ENCODE measurements around the gene DIP2C. TPM values are rescaled to one million over a fixed set of nuclear protein-coding genes. Genes with fewer than 3 reads are reported as not detected.

DIP2C gene
- total RNA-seq, 1 donor = 1.7 TPM

GRCh38 chr10:580778-581177 is 108.7 kb downstream of the DIP2C start:
- Histone ChIP-seq H3K4me3 (ENCODE audit: low read length) (no peak overlapping the region), H3K27me3 (ENCODE audit: insufficient read depth, low read length) (no peaks in the 10 kb centered on the region), H3K9me3 (ENCODE audit: low read depth, low read length) (no peaks in the 10 kb centered on the region), H3K4me1 (ENCODE audit: insufficient read depth, low read length) (no peaks in the 10 kb centered on the region)

- no peaks in the 10 kb centered on the region for H3K9me3 ChIP-seq (ENCODE audit: low read depth, low read length)
- no peaks in the 10 kb centered on the region for H3K27me3 ChIP-seq (ENCODE audit: insufficient read depth, low read length)
- no peak overlapping the region for H3K4me3 ChIP-seq (ENCODE audit: low read length)
- H3K4me1 ChIP-seq (ENCODE audit: insufficient read depth, low read length) = no peaks in the 10 kb centered on the region
Measured at GRCh38 chr10:576130-576465, 113.4 kb downstream of the DIP2C start.

GRCh38 chr10:575402-576129 is 113.9 kb downstream of the DIP2C start:
- no peaks in the 10 kb centered on the region for H3K4me1 ChIP-seq (ENCODE audit: insufficient read depth, low read length)
- H3K9me3 ChIP-seq (ENCODE audit: low read depth, low read length) = no peaks in the 10 kb centered on the region
- H3K27me3 ChIP-seq (ENCODE audit: insufficient read depth, low read length) = no peaks in the 10 kb centered on the region
- no peak overlapping the region for H3K4me3 ChIP-seq (ENCODE audit: low read length)

- H3K27me3 ChIP-seq (ENCODE audit: insufficient read depth, low read length) = no peaks in the 10 kb centered on the region
- no peaks in the 10 kb centered on the region for H3K4me1 ChIP-seq (ENCODE audit: insufficient read depth, low read length)
- H3K4me3 ChIP-seq (ENCODE audit: low read length) = no peak overlapping the region
- no peaks in the 10 kb centered on the region for H3K9me3 ChIP-seq (ENCODE audit: low read depth, low read length)
Measured at GRCh38 chr10:572696-573095, 116.8 kb downstream of the DIP2C start.

GRCh38 chr10:571688-572451 is 117.6 kb downstream of the DIP2C start:
- H3K4me3 ChIP-seq (ENCODE audit: low read length) = no peak overlapping the region
- no peaks in the 10 kb centered on the region for H3K9me3 ChIP-seq (ENCODE audit: low read depth, low read length)
- no peaks in the 10 kb centered on the region for H3K27me3 ChIP-seq (ENCODE audit: insufficient read depth, low read length)
- no peaks in the 10 kb centered on the region for H3K4me1 ChIP-seq (ENCODE audit: insufficient read depth, low read length)

GRCh38 chr10:571166-571565 is 118.3 kb downstream of the DIP2C start:
- Histone ChIP-seq H3K4me1 (ENCODE audit: insufficient read depth, low read length) (no peaks in the 10 kb centered on the region), H3K27me3 (ENCODE audit: insufficient read depth, low read length) (no peaks in the 10 kb centered on the region), H3K4me3 (ENCODE audit: low read length) (no peak overlapping the region), H3K9me3 (ENCODE audit: low read depth, low read length) (no peaks in the 10 kb centered on the region)

GRCh38 chr10:570628-571163 is 118.8 kb downstream of the DIP2C start:
- Histone ChIP-seq H3K4me3 (ENCODE audit: low read length) (no peak overlapping the region), H3K27me3 (ENCODE audit: insufficient read depth, low read length) (no peaks in the 10 kb centered on the region), H3K9me3 (ENCODE audit: low read depth, low read length) (no peaks in the 10 kb centered on the region), H3K4me1 (ENCODE audit: insufficient read depth, low read length) (no peaks in the 10 kb centered on the region)

- H3K27me3 ChIP-seq (ENCODE audit: insufficient read depth, low read length) = no peaks in the 10 kb centered on the region
- H3K9me3 ChIP-seq (ENCODE audit: low read depth, low read length) = no peaks in the 10 kb centered on the region
- no peaks in the 10 kb centered on the region for H3K4me1 ChIP-seq (ENCODE audit: insufficient read depth, low read length)
- no peak overlapping the region for H3K4me3 ChIP-seq (ENCODE audit: low read length)
Measured at GRCh38 chr10:569961-570627, 119.4 kb downstream of the DIP2C start.

- Histone ChIP-seq H3K9me3 (ENCODE audit: low read depth, low read length) (no peaks in the 10 kb centered on the region), H3K27me3 (ENCODE audit: insufficient read depth, low read length) (no peaks in the 10 kb centered on the region), H3K4me3 (ENCODE audit: low read length) (no peak overlapping the region), H3K4me1 (ENCODE audit: insufficient read depth, low read length) (no peaks in the 10 kb centered on the region)
Measured at GRCh38 chr10:568848-569247, 120.6 kb downstream of the DIP2C start.

- H3K4me1 ChIP-seq (ENCODE audit: insufficient read depth, low read length) = no peaks in the 10 kb centered on the region
- H3K4me3 ChIP-seq (ENCODE audit: low read length) = no peak overlapping the region
- no peaks in the 10 kb centered on the region for H3K27me3 ChIP-seq (ENCODE audit: insufficient read depth, low read length)
- no peaks in the 10 kb centered on the region for H3K9me3 ChIP-seq (ENCODE audit: low read depth, low read length)
Measured at GRCh38 chr10:567869-568268, 121.6 kb downstream of the DIP2C start.

GRCh38 chr10:566241-566885 is 123.1 kb downstream of the DIP2C start:
- Histone ChIP-seq H3K4me1 (ENCODE audit: insufficient read depth, low read length) (no peaks in the 10 kb centered on the region), H3K27me3 (ENCODE audit: insufficient read depth, low read length) (no peaks in the 10 kb centered on the region), H3K4me3 (ENCODE audit: low read length) (no peak overlapping the region), H3K9me3 (ENCODE audit: low read depth, low read length) (no peaks in the 10 kb centered on the region)

- Histone ChIP-seq H3K4me3 (ENCODE audit: low read length) (no peak overlapping the region), H3K27me3 (ENCODE audit: insufficient read depth, low read length) (no peaks in the 10 kb centered on the region), H3K9me3 (ENCODE audit: low read depth, low read length) (no peaks in the 10 kb centered on the region), H3K4me1 (ENCODE audit: insufficient read depth, low read length) (no peaks in the 10 kb centered on the region)
Measured at GRCh38 chr10:565676-566075, 123.8 kb downstream of the DIP2C start.

GRCh38 chr10:565146-565545 is 124.3 kb downstream of the DIP2C start:
- H3K27me3 ChIP-seq (ENCODE audit: insufficient read depth, low read length) = no peaks in the 10 kb centered on the region
- no peaks in the 10 kb centered on the region for H3K9me3 ChIP-seq (ENCODE audit: low read depth, low read length)
- H3K4me3 ChIP-seq (ENCODE audit: low read length) = no peak overlapping the region
- no peaks in the 10 kb centered on the region for H3K4me1 ChIP-seq (ENCODE audit: insufficient read depth, low read length)

- no peaks in the 10 kb centered on the region for H3K27me3 ChIP-seq (ENCODE audit: insufficient read depth, low read length)
- H3K4me3 ChIP-seq (ENCODE audit: low read length) = no peak overlapping the region
- no peaks in the 10 kb centered on the region for H3K4me1 ChIP-seq (ENCODE audit: insufficient read depth, low read length)
- no peaks in the 10 kb centered on the region for H3K9me3 ChIP-seq (ENCODE audit: low read depth, low read length)
Measured at GRCh38 chr10:563827-564226, 125.6 kb downstream of the DIP2C start.

GRCh38 chr10:562142-562541 is 127.3 kb downstream of the DIP2C start:
- Histone ChIP-seq H3K9me3 (ENCODE audit: low read depth, low read length) (no peaks in the 10 kb centered on the region), H3K4me1 (ENCODE audit: insufficient read depth, low read length) (peaks cover 6% of the 10 kb centered on the region), H3K4me3 (ENCODE audit: low read length) (no peak overlapping the region), H3K27me3 (ENCODE audit: insufficient read depth, low read length) (no peaks in the 10 kb centered on the region)
